T-cell (primary cell): ENCODE measurements around the gene RUNX2. TPM values are rescaled to one million over a fixed set of nuclear protein-coding genes. Genes with fewer than 3 reads are reported as not detected.

Experiments
- ATAC-seq, 4 experiments: fragments of 200-7000 bp in 3 of 4; fragments of 150-1000 bp in 1 of 4; cut with Tn5 transposase; replicated peaks in 1 of 4; 1 replicate in 3 of 4; 2 replicates in 1 of 4; pipeline ENCODE4 v1.10.0; 2021; ENCODE audit warnings: moderate library complexity in 3 of 4, mild to moderate bottlenecking in 2 of 4, moderate number of reproducible peaks in 1 of 4
- CTCF ChIA-PET, 2 donors: fragments of 300-600 bp; sonication (Branson Sonifier 250); formaldehyde crosslinking; loops; one replicate each; lab custom pipeline; 2022; ENCODE audit warnings: antibody characterized with exemption in 2 of 2; lab: Charles Lee
- POLR2A ChIA-PET, 2 donors: fragments of 300-600 bp; sonication (Branson Sonifier 250); formaldehyde crosslinking; loops; one replicate each; lab custom pipeline; 2022; ENCODE audit warnings: antibody characterized with exemption in 2 of 2; lab: Charles Lee
- DNase-seq, 35 experiments: peaks; one replicate each; pipeline versions ENCODE4 v3.0.0 to v3.0.0-alpha.2; 2013 to 2023
- H3K27ac ChIP-seq: one replicate; pipeline ENCODE4 v1.5.1; 2013; ENCODE audit warnings: low read length
- H3K27me3 ChIP-seq, 2 experiments: replicated peaks in 1 of 2; 1 replicate in 1 of 2; 2 replicates in 1 of 2; pipeline versions ENCODE4 v1.6.1 to v1.7.0; 2013; ENCODE audit warnings: low read length in 1 of 2, mixed read lengths in 1 of 2; ENCODE audit not compliant: control insufficient read depth in 2 of 2, insufficient read depth in 2 of 2; ENCODE audit errors: extremely low read depth in 1 of 2
- H3K36me3 ChIP-seq, 2 donors: 1 replicate in 1 of 2; 2 replicates in 1 of 2; pipeline versions ENCODE4 v1.6.1 to v1.7.0; 2013; ENCODE audit warnings: low read length in 1 of 2; ENCODE audit not compliant: control insufficient read depth in 2 of 2, insufficient read depth in 1 of 2; ENCODE audit errors: extremely low read depth in 1 of 2
- H3K4me1 ChIP-seq, 2 experiments: 1 replicate in 1 of 2; 2 replicates in 1 of 2; pipeline versions ENCODE4 v1.6.1 to v1.7.0; 2013; ENCODE audit warnings: low read length in 2 of 2, mixed read lengths in 1 of 2; ENCODE audit not compliant: insufficient read depth in 2 of 2, control insufficient read depth in 1 of 2; ENCODE audit errors: extremely low read depth in 1 of 2
- H3K4me3 ChIP-seq, 2 donors: 1 replicate in 1 of 2; 2 replicates in 1 of 2; pipeline versions ENCODE4 v1.5.1 to v1.7.0; 2013; ENCODE audit warnings: mild to moderate bottlenecking in 2 of 2, low read length in 1 of 2, moderate library complexity in 1 of 2; ENCODE audit not compliant: control insufficient read depth in 1 of 2; ENCODE audit errors: extremely low read depth in 1 of 2
- H3K9me3 ChIP-seq: 2 replicates; pipeline ENCODE4 v1.7.0; 2013
- H3K27ac Mint-ChIP-seq, 2 donors: one replicate each; pipeline ENCODE4 v1.8.0; 2020 to 2021; ENCODE audit warnings: mild to moderate bottlenecking in 2 of 2, mixed read lengths in 2 of 2
- H3K27me3 Mint-ChIP-seq, 2 donors: one replicate each; pipeline ENCODE4 v1.8.0; 2021 to 2022; ENCODE audit warnings: mixed read lengths in 2 of 2
- H3K36me3 Mint-ChIP-seq: one replicate; pipeline ENCODE4 v1.8.0; 2021; ENCODE audit warnings: mixed read lengths
- H3K4me1 Mint-ChIP-seq, 3 donors: one replicate each; pipeline ENCODE4 v1.8.0; 2020 to 2022; ENCODE audit warnings: mixed read lengths in 3 of 3, mild to moderate bottlenecking in 1 of 3
- H3K4me3 Mint-ChIP-seq, 3 donors: one replicate each; pipeline ENCODE4 v1.8.0; 2020 to 2022; ENCODE audit warnings: mild to moderate bottlenecking in 3 of 3, mixed read lengths in 3 of 3, moderate library complexity in 3 of 3
- H3K9me3 Mint-ChIP-seq, 3 donors: one replicate each; pipeline ENCODE4 v1.8.0; 2020 to 2022; ENCODE audit warnings: mixed read lengths in 3 of 3
- WGBS: methylation state at CpG from one replicate; pipeline ENCODE4 v1.1.5; 2013; ENCODE audit warnings: missing lambda C conversion rate; ENCODE audit not compliant: insufficient coverage; 5-methylcytosine and 5-hydroxymethylcytosine counted together
- total RNA-seq, 35 experiments: library from RNA in 6 of 35; stranded (reverse) in 6 of 35; fragments of 120-200 nt in 1 of 35; gene quantifications; one replicate each; pipeline versions ENCODE4 v1.2.1 to v1.2.4 and lab custom pipeline; 2013 to 2026

Gene RUNX2
- total RNA-seq, 5 donors from 2014 or later (not counting 1 experiment from before 2014, with no cell fraction given), result 14.4 to 31.8 (median 22.4) TPM

GRCh38 chr6:45571159-45571558 lies 243.0 kb downstream of the RUNX2 start:
- no peak overlapping the region for H3K4me3 ChIP-seq
- Mint-ChIP-seq H3K4me1 (peaks cover 21 to 32% (median 27%) of the 10 kb centered on the region in 3 donors), H3K9me3 (peaks cover 0 to 5% (median 0%) of the 10 kb centered on the region in 3 donors), H3K36me3 (peaks cover 9% of the 10 kb centered on the region), H3K27me3 (no peaks in the 10 kb centered on the region), H3K4me3 (no peak overlapping the region), H3K27ac (no peak overlapping the region)
- WGBS, result no CpG with 5 or more reads among the region's 3 CpGs
- ATAC-seq (no peak), DNase-seq (no peak)
- H3K9me3 ChIP-seq, result no peaks in the 10 kb centered on the region
- POLR2A ChIA-PET, result no interaction called here
- H3K36me3 ChIP-seq, result no peaks in the 10 kb centered on the region
- H3K4me1 ChIP-seq, result peaks cover 3 to 18% of the 10 kb centered on the region in 2 experiments
- no peak overlapping the region for H3K27ac ChIP-seq
- no peaks in the 10 kb centered on the region for H3K27me3 ChIP-seq
- CTCF ChIA-PET, result no interaction called here

- Histone ChIP-seq H3K36me3 (no peaks in the 10 kb centered on the region), H3K4me3 (no peak overlapping the region), H3K27ac (no peak overlapping the region), H3K4me1 (peaks cover 3 to 18% of the 10 kb centered on the region in 2 experiments), H3K27me3 (no peaks in the 10 kb centered on the region), H3K9me3 (no peaks in the 10 kb centered on the region)
- peaks cover 21 to 34% (median 27%) of the 10 kb centered on the region in 3 donors for H3K4me1 Mint-ChIP-seq
- no peaks in the 10 kb centered on the region for H3K27me3 Mint-ChIP-seq
- H3K27ac Mint-ChIP-seq, result peak overlapping the region in 1 of 2 donors; percentile 55
- no peaks in the 10 kb centered on the region for H3K9me3 Mint-ChIP-seq
- ChIA-PET POLR2A (interaction anchor here in 1 of 2 donors (0.6 kb wide), 1 partner anchor 230 kb away, joined by 3 read pairs; no protein-coding TSS in a partner anchor), CTCF (no interaction called here)
- H3K4me3 Mint-ChIP-seq, result peak overlapping the region in 1 of 3 donors; percentile 47
- no peak for DNase-seq
- whole genome bisulfite sequencing, result 37% methylated on average over 4 of the region's 4 CpGs
- peak in 1 of 4 experiments; percentile 59 for ATAC-seq
- peaks cover 6% of the 10 kb centered on the region for H3K36me3 Mint-ChIP-seq
Measured at GRCh38 chr6:45572833-45573232, 244.7 kb downstream of the RUNX2 start.

GRCh38 chr6:45574014-45574461 lies 245.9 kb downstream of the RUNX2 start:
- Mint-ChIP-seq H3K27ac (no peak overlapping the region), H3K36me3 (peaks cover 3% of the 10 kb centered on the region), H3K27me3 (no peaks in the 10 kb centered on the region), H3K4me1 (peaks cover 21 to 31% (median 22%) of the 10 kb centered on the region in 3 donors), H3K4me3 (no peak overlapping the region), H3K9me3 (no peaks in the 10 kb centered on the region)
- H3K4me3 ChIP-seq, result no peak overlapping the region
- ATAC-seq, result no peak
- H3K27me3 ChIP-seq, result no peaks in the 10 kb centered on the region
- POLR2A ChIA-PET, result no interaction called here
- WGBS, result 100% methylated on average over 3 of the region's 6 CpGs
- no peaks in the 10 kb centered on the region for H3K9me3 ChIP-seq
- no peak for DNase-seq
- H3K4me1 ChIP-seq, result peaks cover 3 to 18% of the 10 kb centered on the region in 2 experiments
- CTCF ChIA-PET, result no interaction called here
- no peak overlapping the region for H3K27ac ChIP-seq
- no peaks in the 10 kb centered on the region for H3K36me3 ChIP-seq

GRCh38 chr6:45574885-45575284 lies 246.8 kb downstream of the RUNX2 start:
- Histone ChIP-seq H3K9me3 (no peaks in the 10 kb centered on the region), H3K27ac (no peak overlapping the region), H3K36me3 (no peaks in the 10 kb centered on the region), H3K27me3 (no peaks in the 10 kb centered on the region), H3K4me3 (no peak overlapping the region), H3K4me1 (peaks cover 3 to 18% of the 10 kb centered on the region in 2 experiments)
- no peaks in the 10 kb centered on the region for H3K27me3 Mint-ChIP-seq
- H3K4me1 Mint-ChIP-seq, result peaks cover 19 to 30% (median 21%) of the 10 kb centered on the region in 3 donors
- peaks cover 3% of the 10 kb centered on the region for H3K36me3 Mint-ChIP-seq
- no peaks in the 10 kb centered on the region for H3K9me3 Mint-ChIP-seq
- DNase-seq, result no peak
- H3K27ac Mint-ChIP-seq, result no peak overlapping the region
- no CpG with 5 or more reads among the region's 1 CpG for WGBS
- ATAC-seq, result no peak
- ChIA-PET CTCF (no interaction called here), POLR2A (no interaction called here)
- H3K4me3 Mint-ChIP-seq, result no peak overlapping the region

GRCh38 chr6:45576648-45577624 lies 248.8 kb downstream of the RUNX2 start:
- H3K36me3 Mint-ChIP-seq, result peaks cover 2% of the 10 kb centered on the region

GRCh38 chr6:45577836-45578504 lies 249.8 kb downstream of the RUNX2 start:
- POLR2A ChIA-PET, result no interaction called here
- peaks cover 12 to 16% (median 13%) of the 10 kb centered on the region in 3 donors for H3K4me1 Mint-ChIP-seq
- CTCF ChIA-PET, result no interaction called here

More at GRCh38 chr6:45576648-45577624, 248.8 kb downstream of the RUNX2 start:
- 96% methylated on average over 10 of the region's 15 CpGs for WGBS
- Mint-ChIP-seq H3K27ac (no peak overlapping the region), H3K4me3 (no peak overlapping the region), H3K9me3 (peaks cover 0 to 4% (median 2%) of the 10 kb centered on the region in 3 donors), H3K4me1 (peaks cover 19 to 24% (median 20%) of the 10 kb centered on the region in 3 donors), H3K27me3 (no peaks in the 10 kb centered on the region)
- ChIA-PET CTCF (no interaction called here), POLR2A (no interaction called here)
- Histone ChIP-seq H3K4me3 (no peak overlapping the region), H3K4me1 (peaks cover 3 to 12% of the 10 kb centered on the region in 2 experiments), H3K9me3 (no peaks in the 10 kb centered on the region), H3K27me3 (no peaks in the 10 kb centered on the region), H3K36me3 (no peaks in the 10 kb centered on the region), H3K27ac (no peak overlapping the region)
- DNase-seq, result no peak
- no peak for ATAC-seq

More at GRCh38 chr6:45577836-45578504, 249.8 kb downstream of the RUNX2 start:
- Mint-ChIP-seq H3K9me3 (peaks cover 0 to 6% (median 4%) of the 10 kb centered on the region in 3 donors), H3K36me3 (peaks cover 3% of the 10 kb centered on the region), H3K4me3 (no peak overlapping the region), H3K27me3 (no peaks in the 10 kb centered on the region), H3K27ac (no peak overlapping the region)
- no peaks in the 10 kb centered on the region for H3K9me3 ChIP-seq
- ATAC-seq (no peak), DNase-seq (no peak)
- no peaks in the 10 kb centered on the region for H3K36me3 ChIP-seq
- no peak overlapping the region for H3K4me3 ChIP-seq
- 91% methylated on average over 3 of the region's 9 CpGs for WGBS
- peaks cover 0 to 7% of the 10 kb centered on the region in 2 experiments for H3K4me1 ChIP-seq
- H3K27me3 ChIP-seq, result no peaks in the 10 kb centered on the region
- no peak overlapping the region for H3K27ac ChIP-seq
